Measurements from ENCODE around the gene ACTR3. TPM values are rescaled to one million over a fixed set of nuclear protein-coding genes. Genes with fewer than 3 reads are reported as not detected.

The ACTR3 gene
- total RNA-seq, 1 experiment from 2014 or later, result 197 TPM

DNA sequence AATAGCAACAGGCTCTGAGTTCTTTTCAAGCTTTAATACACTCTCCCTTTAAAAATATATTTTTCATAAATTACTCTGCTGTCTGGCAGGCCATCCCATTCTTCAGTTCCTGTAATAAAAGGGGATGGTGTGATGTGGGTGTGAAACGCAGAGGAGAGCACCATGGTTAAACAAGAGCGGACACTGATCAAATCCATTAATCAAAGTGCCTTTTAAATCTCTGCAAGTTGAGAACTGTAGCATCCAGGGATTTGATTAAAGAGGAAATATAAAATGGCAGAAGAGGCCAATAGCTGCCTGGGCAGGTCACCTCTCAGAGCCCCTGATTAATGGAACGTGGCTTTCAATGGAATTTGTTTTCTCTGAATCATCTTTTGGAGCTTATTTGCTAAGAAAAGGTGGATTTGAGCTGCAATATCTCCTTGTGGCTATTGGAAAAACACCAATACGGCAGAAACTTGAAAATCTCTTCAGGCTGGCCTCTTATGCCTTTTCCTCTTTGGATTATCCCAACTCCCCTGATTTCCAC is 96.9 kb downstream of the ACTR3 start:
- CTCF ChIA-PET, result interaction anchor here (0.6 kb wide), 1 partner anchor 463 kb away, joined by 3 read pairs; no protein-coding TSS in a partner anchor
- TF ChIP-seq EZH2phosphoT487 (IDR thresholded peaks at IDR 0.05; ENCODE audit: borderline replicate concordance, low read length) (no peak), CTCF (conservative IDR thresholded peaks at IDR 0.05; ENCODE audit: low read depth, low read length) (no peak), EZH2 (IDR thresholded peaks at IDR 0.05; ENCODE audit: low read length, unreplicated experiment) (no peak)

DNA sequence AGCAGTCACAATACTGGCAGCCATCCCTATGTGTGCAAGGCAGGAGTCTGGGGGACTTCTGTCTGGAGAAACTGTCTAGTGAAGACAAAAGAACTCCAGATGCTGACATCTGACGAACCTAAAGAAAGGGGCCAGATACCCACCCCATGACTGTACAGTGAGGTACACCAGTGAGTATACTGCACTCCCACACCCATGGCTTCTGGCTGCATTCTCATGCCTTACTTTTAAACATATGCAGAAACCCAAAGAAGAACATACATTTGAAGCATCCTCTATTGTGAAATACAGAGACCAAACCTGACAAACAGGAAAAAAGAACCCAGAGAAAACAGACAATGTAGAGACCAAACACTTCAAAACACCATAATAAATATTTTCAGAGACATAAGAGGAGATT is 102.2 kb downstream of the ACTR3 start:
- DNase-seq (no peak), ATAC-seq (no peak)
- intact Hi-C loops (cut with micrococcal nuclease), result no loop called here
- Histone ChIP-seq H3K27me3 (ENCODE audit: low read length) (no peaks in the 10 kb centered on the region), H3K4me3 (ENCODE audit: low read length) (no peak overlapping the region), H3K79me2 (ENCODE audit: low read length) (no peaks in the 10 kb centered on the region), H3K27ac (ENCODE audit: low read length) (no peak overlapping the region), H4K20me1 (ENCODE audit: low read length) (no peaks in the 10 kb centered on the region), H3K9ac (ENCODE audit: low read length) (no peak overlapping the region), H3K36me3 (ENCODE audit: low read depth, low read length) (no peaks in the 10 kb centered on the region), H3K4me1 (ENCODE audit: insufficient read depth, low read length) (no peaks in the 10 kb centered on the region), H3F3A (ENCODE audit: low read length, unreplicated experiment) (no peaks in the 10 kb centered on the region), H3K9me2 (replicated peaks; ENCODE audit: low read length) (no peaks in the 10 kb centered on the region), H3K4me2 (ENCODE audit: low read length) (no peak overlapping the region), H3K9me3 (ENCODE audit: low read length) (no peaks in the 10 kb centered on the region), H2AFZ (ENCODE audit: low read length) (no peak overlapping the region)
- no TSS peak for BruUV-seq (replicated peaks)
- TF ChIP-seq CTCF (conservative IDR thresholded peaks at IDR 0.05; ENCODE audit: low read depth, low read length) (no peak), EZH2phosphoT487 (IDR thresholded peaks at IDR 0.05; ENCODE audit: borderline replicate concordance, low read length) (no peak), EZH2 (IDR thresholded peaks at IDR 0.05; ENCODE audit: low read length, unreplicated experiment) (no peak)
- ChIA-PET POLR2A (ENCODE audit: unreplicated experiment) (no interaction called here), CTCF (no interaction called here)

More for the DNA sequence above, 96.9 kb downstream of the ACTR3 start:
- no peak for DNase-seq
- H3K27me3 ChIP-seq (ENCODE audit: low read length), result no peaks in the 10 kb centered on the region
- intact Hi-C loops (cut with micrococcal nuclease), result no loop called here
- H4K20me1 ChIP-seq (ENCODE audit: low read length), result no peaks in the 10 kb centered on the region
- POLR2A ChIA-PET (ENCODE audit: unreplicated experiment), result no interaction called here
- H3K79me2 ChIP-seq (ENCODE audit: low read length), result no peaks in the 10 kb centered on the region
- no peaks in the 10 kb centered on the region for H3K9me3 ChIP-seq (ENCODE audit: low read length)
- no peaks in the 10 kb centered on the region for H3K36me3 ChIP-seq (ENCODE audit: low read depth, low read length)
- H3K9ac ChIP-seq (ENCODE audit: low read length), result no peak overlapping the region
- no peak overlapping the region for H3K4me3 ChIP-seq (ENCODE audit: low read length)
- no peak for ATAC-seq
- no peak overlapping the region for H2AFZ ChIP-seq (ENCODE audit: low read length)
- BruUV-seq (replicated peaks), result no TSS peak
- H3K9me2 ChIP-seq (replicated peaks; ENCODE audit: low read length), result no peaks in the 10 kb centered on the region
- no peaks in the 10 kb centered on the region for H3K4me1 ChIP-seq (ENCODE audit: insufficient read depth, low read length)
- H3F3A ChIP-seq (ENCODE audit: low read length, unreplicated experiment), result no peaks in the 10 kb centered on the region
- H3K27ac ChIP-seq (ENCODE audit: low read length), result no peak overlapping the region
- no peak overlapping the region for H3K4me2 ChIP-seq (ENCODE audit: low read length)

DNA sequence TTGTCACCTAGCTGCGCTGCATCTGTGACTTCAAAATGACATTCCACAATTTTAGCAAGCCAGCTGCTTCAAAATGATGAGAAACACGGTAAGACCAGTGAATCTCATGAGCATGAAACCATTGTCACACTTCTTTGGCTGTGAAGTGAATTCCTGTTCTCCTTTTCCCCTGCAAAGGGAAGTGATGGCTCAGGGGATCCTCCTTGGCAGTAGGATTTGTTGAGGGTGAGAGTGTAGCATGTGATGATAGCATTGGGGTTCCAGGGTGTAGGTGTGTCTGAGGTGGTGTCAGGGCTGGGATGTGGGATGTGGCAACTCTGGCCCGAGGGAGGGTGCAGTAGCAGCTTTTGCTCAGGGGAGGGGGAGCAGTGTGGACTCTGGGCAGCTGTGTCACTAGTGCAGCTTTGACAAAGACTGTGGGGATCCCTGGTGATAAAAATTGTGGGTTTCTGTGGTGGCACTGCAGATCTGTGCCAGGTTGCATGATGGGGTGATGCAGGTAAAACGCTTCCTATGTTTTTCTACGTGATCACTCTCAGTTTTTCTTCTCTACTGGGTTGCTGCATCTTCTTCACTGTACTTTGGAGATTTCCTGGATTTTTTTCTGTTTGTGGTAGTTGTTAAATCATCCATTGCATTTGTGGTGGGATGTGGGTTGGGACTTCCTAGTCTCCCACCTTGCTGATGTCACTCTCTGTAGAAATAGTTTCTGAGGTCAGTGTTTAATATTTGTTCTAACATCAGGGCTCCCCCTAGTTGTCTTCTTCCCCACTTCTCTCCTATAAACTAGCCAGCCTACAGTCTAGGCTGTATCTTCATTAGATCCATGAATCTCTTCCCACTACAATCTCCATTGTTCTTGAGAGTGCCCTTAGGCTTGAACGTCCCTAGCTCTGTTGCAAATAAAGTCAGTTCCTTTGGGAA is 107.0 kb downstream of the ACTR3 start:
- Histone ChIP-seq H3F3A (ENCODE audit: low read length, unreplicated experiment) (no peaks in the 10 kb centered on the region), H4K20me1 (ENCODE audit: low read length) (no peaks in the 10 kb centered on the region), H3K36me3 (ENCODE audit: low read depth, low read length) (no peaks in the 10 kb centered on the region), H3K27ac (ENCODE audit: low read length) (no peak overlapping the region), H3K79me2 (ENCODE audit: low read length) (no peaks in the 10 kb centered on the region), H3K9ac (ENCODE audit: low read length) (no peak overlapping the region), H3K9me3 (ENCODE audit: low read length) (no peaks in the 10 kb centered on the region), H2AFZ (ENCODE audit: low read length) (no peak overlapping the region), H3K4me2 (ENCODE audit: low read length) (no peak overlapping the region), H3K9me2 (replicated peaks; ENCODE audit: low read length) (no peaks in the 10 kb centered on the region), H3K4me3 (ENCODE audit: low read length) (no peak overlapping the region), H3K27me3 (ENCODE audit: low read length) (peaks cover 21% of the 10 kb centered on the region), H3K4me1 (ENCODE audit: insufficient read depth, low read length) (no peaks in the 10 kb centered on the region)
- ChIA-PET CTCF (no interaction called here), POLR2A (ENCODE audit: unreplicated experiment) (no interaction called here)
- intact Hi-C loops (cut with micrococcal nuclease), result no loop called here
- no peak for DNase-seq
- no TSS peak for BruUV-seq (replicated peaks)
- TF ChIP-seq EZH2 (IDR thresholded peaks at IDR 0.05; ENCODE audit: low read length, unreplicated experiment) (no peak), EZH2phosphoT487 (IDR thresholded peaks at IDR 0.05; ENCODE audit: borderline replicate concordance, low read length) (no peak), CTCF (conservative IDR thresholded peaks at IDR 0.05; ENCODE audit: low read depth, low read length) (no peak)
- no peak for ATAC-seq

Data from PC-3 (cell line).